SH-SY5Y (cell line): Measurements from ENCODE around the gene WDFY4.

Experiments
- GATA2 ChIP-seq: IDR thresholded peaks from 2 replicates; pipeline ENCODE4 v1.6.1; 2011; ENCODE audit warnings: mild to moderate bottlenecking, low read depth, low read length
- GATA3 ChIP-seq: IDR thresholded peaks from 2 replicates; pipeline ENCODE4 v1.6.1; 2011; ENCODE audit warnings: low read depth, mild to moderate bottlenecking, low read length, moderate library complexity

WDFY4 gene

GRCh38 chr10:48811461-48811860 lies 126.8 kb downstream of the WDFY4 start:
- TF ChIP-seq GATA3 (no peak), GATA2 (no peak)

- TF ChIP-seq GATA2 (no peak), GATA3 (no peak)
Measured at GRCh38 chr10:48811917-48812316, 127.2 kb downstream of the WDFY4 start.

- TF ChIP-seq GATA3 (no peak), GATA2 (no peak)
Measured at GRCh38 chr10:48813291-48813690, 128.6 kb downstream of the WDFY4 start.

GRCh38 chr10:48813825-48814224 lies 129.2 kb downstream of the WDFY4 start:
- TF ChIP-seq GATA3 (no peak), GATA2 (no peak)

GRCh38 chr10:48814933-48815332 lies 130.3 kb downstream of the WDFY4 start:
- no peak for TF ChIP-seq GATA3
- no peak for TF ChIP-seq GATA2

- TF ChIP-seq GATA3 (no peak), GATA2 (no peak)
Measured at GRCh38 chr10:48817141-48817540, 132.5 kb downstream of the WDFY4 start.

GRCh38 chr10:48818081-48818480 lies 133.4 kb downstream of the WDFY4 start:
- TF ChIP-seq GATA2 (no peak), GATA3 (no peak)

- no peak for TF ChIP-seq GATA2
- no peak for TF ChIP-seq GATA3
Measured at GRCh38 chr10:48818861-48819520, 134.3 kb downstream of the WDFY4 start.

GRCh38 chr10:48819783-48820182 lies 135.1 kb downstream of the WDFY4 start:
- TF ChIP-seq GATA2 (no peak), GATA3 (no peak)

GRCh38 chr10:48820231-48820630 lies 135.6 kb downstream of the WDFY4 start:
- TF ChIP-seq GATA3: no peak
- TF ChIP-seq GATA2: no peak

GRCh38 chr10:48820699-48821098 lies 136.0 kb downstream of the WDFY4 start:
- no peak for TF ChIP-seq GATA2
- no peak for TF ChIP-seq GATA3

GRCh38 chr10:48821111-48821510 lies 136.4 kb downstream of the WDFY4 start:
- TF ChIP-seq GATA3 (no peak), GATA2 (no peak)

GRCh38 chr10:48821692-48822091 lies 137.0 kb downstream of the WDFY4 start:
- no peak for TF ChIP-seq GATA3
- no peak for TF ChIP-seq GATA2

GRCh38 chr10:48833674-48834073 lies 149.0 kb downstream of the WDFY4 start:
- no peak for TF ChIP-seq GATA2

- TF ChIP-seq GATA3 (no peak), GATA2 (no peak)
Measured at GRCh38 chr10:48834189-48834965, 149.7 kb downstream of the WDFY4 start.

GRCh38 chr10:48835781-48836180 lies 151.1 kb downstream of the WDFY4 start:
- TF ChIP-seq GATA2 (no peak), GATA3 (no peak)
